Duodenal mucosa (tissue), 2 donors: ENCODE measurements around the gene MCM5.

Experiments
- H3K27ac ChIP-seq: one replicate; pipeline ENCODE4 v1.7.0; 2013; ENCODE audit warnings: low read depth, low read length
- H3K27me3 ChIP-seq, 2 donors: one replicate each; pipeline ENCODE4 v1.7.0; 2013; ENCODE audit warnings: low read length in 2 of 2, control low read depth in 1 of 2; ENCODE audit not compliant: insufficient read depth in 2 of 2, control insufficient read depth in 1 of 2
- H3K36me3 ChIP-seq, 2 donors: one replicate each; pipeline ENCODE4 v1.7.0; 2013; ENCODE audit warnings: low read length in 2 of 2, control low read depth in 1 of 2; ENCODE audit not compliant: insufficient read depth in 2 of 2, control insufficient read depth in 1 of 2
- H3K4me1 ChIP-seq, 2 donors: one replicate each; pipeline ENCODE4 v1.7.0; 2013; ENCODE audit warnings: low read length in 2 of 2, control low read depth in 1 of 2; ENCODE audit not compliant: insufficient read depth in 2 of 2, control insufficient read depth in 1 of 2
- H3K4me3 ChIP-seq, 2 donors: one replicate each; pipeline ENCODE4 v1.7.0; 2013; ENCODE audit warnings: low read length in 2 of 2, low read depth in 1 of 2
- H3K9ac ChIP-seq, 2 donors: one replicate each; pipeline ENCODE4 v1.7.0; 2013; ENCODE audit warnings: low read length in 2 of 2, low read depth in 1 of 2
- H3K9me3 ChIP-seq, 2 donors: one replicate each; pipeline ENCODE4 v1.7.0; 2013; ENCODE audit warnings: low read length in 2 of 2, control low read depth in 1 of 2; ENCODE audit not compliant: control insufficient read depth in 1 of 2

Gene MCM5

DNA sequence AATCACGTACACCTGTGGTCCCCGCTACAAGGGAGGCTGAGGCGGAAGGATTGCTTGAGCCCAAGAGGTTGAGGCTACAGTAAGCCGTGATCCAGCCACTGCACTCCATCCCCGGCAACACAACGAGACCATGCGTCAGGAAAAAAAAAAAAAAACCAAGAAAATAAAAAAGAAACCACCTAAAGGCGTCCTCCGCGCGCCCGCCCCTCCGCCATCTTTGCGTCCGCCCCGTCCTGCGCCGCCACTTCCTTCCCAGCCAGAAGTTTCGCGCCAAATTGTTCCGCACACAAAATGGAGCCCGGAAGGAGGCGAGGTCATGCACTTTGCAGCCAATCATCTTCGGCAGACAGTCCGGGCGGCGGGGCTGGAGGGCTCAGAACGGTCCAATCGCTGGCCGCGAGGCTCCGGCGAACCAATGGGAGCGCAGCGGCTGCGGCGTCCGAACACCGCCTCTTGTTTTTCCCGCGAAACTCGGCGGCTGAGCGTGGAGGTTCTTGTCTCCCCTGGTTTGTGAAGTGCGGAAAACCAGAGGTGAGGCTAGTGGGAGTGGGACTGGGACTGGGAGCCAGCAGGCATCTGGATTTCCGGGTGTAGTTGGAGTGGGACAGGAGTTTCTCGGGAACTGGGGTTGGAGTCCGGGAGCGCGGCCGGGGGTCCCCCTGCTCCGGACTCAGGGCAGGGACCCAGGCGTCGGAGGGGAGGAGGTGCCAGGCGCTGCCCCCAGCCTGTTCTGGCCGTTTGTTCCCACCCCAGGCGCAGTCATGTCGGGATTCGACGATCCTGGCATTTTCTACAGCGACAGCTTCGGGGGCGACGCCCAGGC lies at the start of gene MCM5:
Gene MCM5, plus strand, starts transcription at position 463 of the 823 bp plus-strand sequence. Its CDS starts 299 bp downstream, at position 762.
- Histone ChIP-seq H3K36me3 (peaks cover 6 to 7% of the 10 kb centered on the region in 2 donors), H3K27me3 (no peaks in the 10 kb centered on the region), H3K4me3 (peak within 1 kb of the TSS; percentile 79 to 95), H3K9me3 (no peaks in the 10 kb centered on the region), H3K27ac (peak within 1 kb of the TSS; percentile 53), H3K9ac (peak within 1 kb of the TSS; percentile 71 to 75), H3K4me1 (peaks cover 14 to 15% of the 10 kb centered on the region in 2 donors)

DNA sequence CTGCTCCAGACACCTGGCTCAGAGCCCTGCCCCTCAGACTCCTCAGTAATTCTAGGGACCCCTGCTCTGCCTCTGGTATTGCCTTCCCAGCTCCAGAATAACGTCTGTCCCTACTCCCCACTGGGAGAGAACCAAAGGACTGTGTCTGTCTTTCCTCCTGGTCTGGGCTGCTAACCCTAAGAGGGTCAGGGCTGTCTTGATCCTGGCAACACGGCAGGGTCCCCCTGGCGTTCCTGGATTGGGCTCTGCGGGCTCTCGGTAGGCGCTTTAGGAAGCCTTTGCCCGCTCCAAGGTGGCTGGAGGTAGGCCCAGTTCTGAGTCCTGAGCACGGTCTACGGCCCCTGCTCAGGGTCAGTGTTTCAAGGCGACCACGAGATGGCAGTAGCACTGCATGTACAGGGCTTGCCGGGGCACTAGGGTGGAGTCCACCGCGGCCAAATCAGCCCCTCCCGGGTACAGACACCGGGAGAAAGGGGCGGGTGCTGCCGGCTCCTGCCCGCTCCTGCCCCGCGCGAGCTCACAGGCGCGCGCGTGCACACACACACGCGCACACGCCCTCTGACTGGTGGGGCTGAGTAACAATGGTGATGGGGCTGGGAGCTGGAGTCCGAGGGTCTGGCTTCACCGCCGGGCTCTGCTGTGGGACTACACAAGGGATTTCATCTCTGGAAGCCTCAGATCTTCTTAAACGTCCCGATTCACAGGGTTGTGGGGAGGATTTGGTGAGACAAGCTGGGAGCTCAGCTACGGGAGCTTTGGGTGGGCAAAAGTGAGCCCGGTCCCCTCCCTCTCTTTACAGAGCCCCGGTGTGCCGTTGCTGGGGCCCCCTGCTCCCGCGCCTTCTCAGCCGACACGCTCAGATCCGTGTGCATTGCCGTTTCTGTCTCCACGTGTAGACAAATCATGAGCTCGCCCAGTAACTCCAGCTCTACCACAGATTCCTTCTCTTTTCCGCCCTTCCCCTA lies 49.1 kb upstream of the MCM5 start:
- Histone ChIP-seq H3K36me3 (peaks cover 0 to 15% of the 10 kb centered on the region in 2 donors), H3K27me3 (no peaks in the 10 kb centered on the region), H3K9me3 (no peaks in the 10 kb centered on the region), H3K4me3 (peak overlapping the region; percentile 81 to 84), H3K9ac (peak overlapping the region; percentile 53 to 79), H3K27ac (no peak overlapping the region), H3K4me1 (peaks cover 13 to 18% of the 10 kb centered on the region in 2 donors)

DNA sequence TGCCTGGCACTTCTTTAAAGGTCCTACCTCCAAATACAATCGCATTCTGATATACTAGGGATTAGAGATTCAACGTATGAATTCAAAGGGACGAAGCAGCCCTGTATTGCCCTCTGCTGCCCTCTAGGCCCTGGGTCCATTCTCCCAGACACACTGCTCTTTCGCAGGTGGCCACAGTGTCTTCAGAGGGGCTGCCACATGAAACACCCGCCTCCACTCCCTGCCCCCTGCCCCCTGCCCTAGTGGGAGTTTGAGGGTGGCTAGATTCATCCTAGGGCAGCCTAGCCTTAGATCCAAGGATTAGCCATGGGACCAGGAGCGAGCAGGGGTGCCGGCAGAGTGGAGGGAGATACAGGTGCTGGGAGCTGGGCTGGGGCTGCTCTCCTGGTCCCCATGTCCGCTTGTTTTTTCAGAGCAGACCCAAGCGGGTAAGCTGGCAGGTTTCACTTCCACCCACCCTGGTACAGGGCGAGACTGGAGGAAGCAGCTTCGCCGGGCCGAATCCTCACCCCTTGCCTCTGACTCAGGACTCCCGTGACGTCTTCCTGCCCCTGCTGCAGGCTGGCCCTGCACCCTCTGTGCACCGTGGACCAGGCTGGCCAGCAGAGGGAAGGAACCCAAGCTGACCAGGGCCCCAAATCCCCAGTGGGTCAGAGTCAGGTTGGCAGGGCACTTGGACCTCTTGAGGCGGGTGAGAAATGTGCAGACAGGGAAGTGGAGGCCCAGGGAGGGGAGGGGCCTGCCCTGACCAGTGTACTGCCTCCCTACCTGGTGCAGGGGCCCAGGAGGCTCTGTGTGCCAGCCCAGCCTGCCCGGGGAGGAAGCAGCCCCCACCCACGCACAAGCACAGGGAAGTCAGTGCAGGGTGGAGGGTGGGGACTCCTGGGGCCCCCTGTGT lies 47.5 kb upstream of the MCM5 start:
- Histone ChIP-seq H3K27ac (peak overlapping the region; percentile 39), H3K4me3 (no peak overlapping the region), H3K27me3 (no peaks in the 10 kb centered on the region), H3K9ac (peak overlapping the region in 1 of 2 donors; percentile 24), H3K36me3 (peaks cover 0 to 9% of the 10 kb centered on the region in 2 donors), H3K4me1 (peaks cover 16 to 18% of the 10 kb centered on the region in 2 donors), H3K9me3 (no peaks in the 10 kb centered on the region)

DNA sequence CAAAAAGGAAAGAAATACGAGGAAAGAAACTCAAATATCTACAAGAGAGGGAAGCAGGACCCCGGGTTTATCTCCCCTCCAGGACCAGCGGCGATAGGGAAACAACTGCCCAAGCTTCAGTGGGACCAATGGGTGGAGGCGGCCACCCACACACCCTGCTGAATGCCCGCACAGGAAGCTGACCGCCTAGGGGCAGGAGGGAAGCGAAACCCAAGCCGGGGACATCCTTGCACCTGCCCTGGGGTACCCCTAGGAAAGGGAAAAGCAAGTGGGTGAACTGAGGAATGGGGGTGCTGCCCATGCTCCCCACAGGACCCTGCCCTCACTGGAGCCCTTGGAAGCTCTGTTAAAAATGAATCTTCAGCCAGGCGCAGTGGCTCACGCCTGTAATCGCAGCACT lies 46.6 kb upstream of the MCM5 start:
- Histone ChIP-seq H3K36me3 (peaks cover 0 to 3% of the 10 kb centered on the region in 2 donors), H3K27ac (no peak overlapping the region), H3K4me3 (no peak overlapping the region), H3K9me3 (no peaks in the 10 kb centered on the region), H3K9ac (no peak overlapping the region), H3K27me3 (no peaks in the 10 kb centered on the region), H3K4me1 (peaks cover 16 to 18% of the 10 kb centered on the region in 2 donors)

DNA sequence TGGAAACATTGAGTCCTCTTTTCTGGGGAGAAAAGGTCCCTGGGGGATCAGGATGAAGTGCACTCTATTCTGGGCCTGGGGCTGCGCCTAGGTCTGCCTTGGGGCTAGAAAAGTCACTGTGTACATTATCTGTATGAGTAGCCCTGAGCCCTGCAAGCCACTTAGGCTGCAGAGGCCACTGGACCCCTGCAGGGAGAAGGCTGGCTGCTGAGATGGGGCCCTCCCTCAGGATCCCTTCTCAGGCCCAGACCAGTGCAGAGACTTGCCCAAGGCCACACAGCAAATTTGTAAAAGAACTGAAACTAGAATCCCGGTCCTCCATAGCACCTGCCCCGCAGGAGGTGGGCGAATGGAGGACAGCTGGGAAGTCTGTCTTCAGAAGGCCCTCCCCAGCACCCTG lies 45.9 kb upstream of the MCM5 start:
- H3K36me3 ChIP-seq = no peaks in the 10 kb centered on the region
- no peaks in the 10 kb centered on the region for H3K27me3 ChIP-seq
- no peak overlapping the region for H3K4me3 ChIP-seq
- no peak overlapping the region for H3K9ac ChIP-seq
- no peaks in the 10 kb centered on the region for H3K9me3 ChIP-seq
- peaks cover 16 to 18% of the 10 kb centered on the region in 2 donors for H3K4me1 ChIP-seq
- no peak overlapping the region for H3K27ac ChIP-seq

DNA sequence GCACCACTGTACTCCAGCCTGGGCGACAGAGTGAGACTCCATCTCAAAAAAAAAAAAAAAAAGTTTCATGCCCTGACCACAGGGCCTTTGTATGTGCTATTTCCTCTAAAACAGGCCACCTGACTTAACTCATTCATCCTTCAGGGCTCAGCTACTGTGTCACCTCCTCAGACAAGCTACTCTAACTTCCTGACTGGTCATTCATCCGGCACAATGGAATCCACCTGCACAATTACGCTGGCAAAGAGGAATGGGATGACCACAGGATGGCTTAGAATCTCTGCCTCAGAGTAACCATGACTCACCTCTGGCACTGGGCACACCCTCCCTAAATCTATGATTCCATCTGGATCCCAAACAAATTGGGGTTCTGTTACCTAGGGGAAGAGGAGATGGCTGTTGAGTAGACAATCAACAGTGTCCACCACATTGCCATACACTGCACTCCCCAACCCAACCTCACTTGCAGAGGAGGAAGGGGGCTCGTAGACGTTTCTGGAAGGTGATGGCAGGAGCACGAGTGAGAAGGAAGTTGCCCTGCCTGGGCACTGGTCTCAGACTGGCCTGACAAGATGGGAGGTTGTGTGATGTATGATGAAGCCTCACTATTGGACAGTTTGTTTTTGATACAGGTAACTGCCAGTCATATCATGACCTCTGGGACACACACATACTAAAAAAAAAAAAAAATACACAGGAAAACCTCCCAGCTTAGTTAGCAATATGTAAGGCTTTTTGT lies 41.9 kb upstream of the MCM5 start:
- Histone ChIP-seq H3K9me3 (no peaks in the 10 kb centered on the region), H3K27ac (no peak overlapping the region), H3K36me3 (no peaks in the 10 kb centered on the region), H3K4me1 (peaks cover 7 to 11% of the 10 kb centered on the region in 2 donors), H3K27me3 (no peaks in the 10 kb centered on the region), H3K4me3 (no peak overlapping the region), H3K9ac (no peak overlapping the region)

DNA sequence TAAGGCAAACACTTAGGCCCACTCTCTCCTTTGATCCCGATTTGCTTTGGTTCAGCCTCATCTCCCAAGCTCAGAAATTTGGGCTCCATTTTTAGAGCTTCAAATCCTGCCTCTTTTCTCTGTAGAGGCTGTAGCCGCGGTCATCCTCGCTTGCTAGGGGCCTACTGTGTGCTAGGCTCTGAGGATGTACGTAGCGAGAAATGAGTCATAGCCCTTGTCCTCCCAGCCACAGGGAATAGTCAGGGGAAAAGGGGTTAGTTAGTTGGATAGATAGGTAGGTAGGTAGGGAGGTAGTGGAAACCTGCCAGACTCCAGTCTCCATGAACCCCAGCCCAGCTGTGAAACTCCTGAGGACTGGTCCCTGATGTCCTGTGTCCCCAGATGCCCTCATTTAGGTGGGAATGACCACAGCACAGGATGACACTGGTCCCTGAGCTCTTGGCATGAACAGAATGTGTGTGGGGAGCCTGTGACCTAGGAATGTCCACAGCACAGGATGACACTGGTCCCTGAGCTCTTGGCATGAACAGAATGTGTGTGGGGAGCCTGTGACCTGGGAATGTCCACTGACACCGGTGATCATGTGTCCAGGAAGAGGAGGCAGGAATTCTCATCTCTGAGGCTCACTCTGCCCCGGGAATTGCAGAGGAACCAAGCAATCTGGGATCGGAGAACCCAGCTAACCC lies 40.4 kb upstream of the MCM5 start:
- Histone ChIP-seq H3K4me3 (no peak overlapping the region), H3K4me1 (peaks cover 7 to 12% of the 10 kb centered on the region in 2 donors), H3K9ac (no peak overlapping the region), H3K9me3 (no peaks in the 10 kb centered on the region), H3K27ac (no peak overlapping the region), H3K36me3 (no peaks in the 10 kb centered on the region), H3K27me3 (no peaks in the 10 kb centered on the region)

DNA sequence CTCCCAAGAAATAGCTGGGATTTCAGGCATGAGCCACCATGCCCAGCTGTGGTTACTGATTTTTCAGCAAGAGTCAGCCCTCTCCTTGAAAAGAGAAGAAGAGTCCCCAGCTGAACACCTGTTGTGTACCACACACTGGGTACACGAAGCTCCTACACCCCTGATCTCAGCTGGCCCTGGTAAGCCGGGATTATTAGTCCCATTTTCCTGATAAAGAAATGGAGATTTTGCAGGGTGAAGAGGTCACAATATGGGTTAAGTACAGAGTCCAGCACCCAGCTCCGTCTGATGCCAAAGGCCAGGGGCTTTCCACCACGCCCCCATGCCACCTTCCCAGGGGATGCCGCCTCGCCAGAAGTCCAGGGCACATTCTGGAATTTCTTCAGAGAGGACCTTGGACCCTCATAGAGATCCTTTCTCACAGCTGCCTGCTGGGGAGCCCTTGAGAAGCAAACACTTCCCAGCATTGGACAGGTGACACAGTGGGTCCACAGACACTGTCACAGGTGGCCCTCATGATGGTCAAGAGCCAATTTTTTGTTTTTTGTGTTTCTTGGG lies 38.9 kb upstream of the MCM5 start:
- Histone ChIP-seq H3K4me1 (peaks cover 13 to 18% of the 10 kb centered on the region in 2 donors), H3K9me3 (no peaks in the 10 kb centered on the region), H3K27me3 (no peaks in the 10 kb centered on the region), H3K27ac (no peak overlapping the region), H3K4me3 (no peak overlapping the region), H3K36me3 (no peaks in the 10 kb centered on the region), H3K9ac (no peak overlapping the region)
